KOPT-K1 (cell line): ENCODE results near the gene TNPO1.
"Not testable (repeated sequence)": the region's sequence is repeated elsewhere in the genome, so short reads cannot be mapped to it uniquely, and the experiment has no call there.

ENCODE experiments used
- H3K27ac ChIP-seq: fragments of 200-600 bp; sonication (generic); 2 replicates; pipeline ENCODE4 v1.5.1; 2016; ENCODE audit warnings: antibody characterized with exemption, mild to moderate bottlenecking, low read depth, low read length; ENCODE audit not compliant: poor library complexity, severe bottlenecking
- H3K36me3 ChIP-seq: fragments of 200-600 bp; sonication (generic); 2 replicates; pipeline ENCODE4 v1.5.1; 2017; ENCODE audit warnings: antibody characterized with exemption, mild to moderate bottlenecking, low read length, moderate library complexity; ENCODE audit not compliant: insufficient read depth
- H3K9me3 ChIP-seq: fragments of 200-600 bp; sonication (generic); 2 replicates; pipeline ENCODE4 v1.5.1; 2017; ENCODE audit warnings: antibody characterized with exemption, low read length, mild to moderate bottlenecking; ENCODE audit not compliant: insufficient read depth, poor library complexity, severe bottlenecking

The TNPO1 gene

GRCh38 chr5:72816284-72817075 lies at the start of gene TNPO1:
TSS of gene TNPO1 (plus strand) at chr5:72816661. CDS start at chr5:72816738, 77 bp downstream.
- Histone ChIP-seq H3K9me3 (peaks cover 7% of the 10 kb centered on the region), H3K36me3 (no peaks in the 10 kb centered on the region), H3K27ac (peak within 1 kb of the TSS; percentile 56)

- H3K27ac ChIP-seq = no peak overlapping the region
- H3K9me3 ChIP-seq = no peaks in the 10 kb centered on the region
- no peaks in the 10 kb centered on the region for H3K36me3 ChIP-seq
Observed at GRCh38 chr5:72767289-72768010, 49.0 kb upstream of the TNPO1 start.

- Histone ChIP-seq H3K9me3 (no peaks in the 10 kb centered on the region), H3K36me3 (no peaks in the 10 kb centered on the region), H3K27ac (no peak overlapping the region)
Observed at GRCh38 chr5:72770266-72770665, 46.2 kb upstream of the TNPO1 start.

GRCh38 chr5:72776684-72777083 lies 39.8 kb upstream of the TNPO1 start:
- H3K27ac ChIP-seq = no peak overlapping the region
- H3K36me3 ChIP-seq = no peaks in the 10 kb centered on the region
- H3K9me3 ChIP-seq = peaks cover 29% of the 10 kb centered on the region

GRCh38 chr5:72779520-72779919 lies 36.9 kb upstream of the TNPO1 start:
- Histone ChIP-seq H3K27ac (no peak overlapping the region), H3K36me3 (no peaks in the 10 kb centered on the region), H3K9me3 (peaks cover 29% of the 10 kb centered on the region)

- Histone ChIP-seq H3K9me3 (peaks cover 14% of the 10 kb centered on the region), H3K36me3 (no peaks in the 10 kb centered on the region), H3K27ac (no peak overlapping the region)
Observed at GRCh38 chr5:72783354-72783753, 33.1 kb upstream of the TNPO1 start.

- Histone ChIP-seq H3K27ac (no peak overlapping the region), H3K36me3 (no peaks in the 10 kb centered on the region), H3K9me3 (peaks cover 14% of the 10 kb centered on the region)
Observed at GRCh38 chr5:72784129-72784528, 32.3 kb upstream of the TNPO1 start.

- Histone ChIP-seq H3K36me3 (no peaks in the 10 kb centered on the region), H3K9me3 (no peaks in the 10 kb centered on the region), H3K27ac (no peak overlapping the region)
Observed at GRCh38 chr5:72785801-72786200, 30.7 kb upstream of the TNPO1 start.

- H3K27ac ChIP-seq = no peak overlapping the region
- no peaks in the 10 kb centered on the region for H3K36me3 ChIP-seq
- H3K9me3 ChIP-seq = no peaks in the 10 kb centered on the region
Observed at GRCh38 chr5:72786676-72787075, 29.8 kb upstream of the TNPO1 start.

GRCh38 chr5:72788866-72789505 lies 27.5 kb upstream of the TNPO1 start:
- Histone ChIP-seq H3K36me3 (no peaks in the 10 kb centered on the region), H3K27ac (no peak overlapping the region), H3K9me3 (no peaks in the 10 kb centered on the region)

GRCh38 chr5:72790186-72790585 lies 26.3 kb upstream of the TNPO1 start:
- Histone ChIP-seq H3K36me3 (no peaks in the 10 kb centered on the region), H3K9me3 (no peaks in the 10 kb centered on the region), H3K27ac (no peak overlapping the region)

GRCh38 chr5:72792662-72793061 lies 23.8 kb upstream of the TNPO1 start:
- not testable (repeated sequence) for H3K27ac ChIP-seq, H3K36me3 ChIP-seq, H3K9me3 ChIP-seq

GRCh38 chr5:72796001-72796400 lies 20.5 kb upstream of the TNPO1 start:
- Histone ChIP-seq H3K36me3 (no peaks in the 10 kb centered on the region), H3K27ac (no peak overlapping the region), H3K9me3 (no peaks in the 10 kb centered on the region)

GRCh38 chr5:72799721-72800120 lies 16.7 kb upstream of the TNPO1 start:
- no peak overlapping the region for H3K27ac ChIP-seq
- H3K36me3 ChIP-seq = no peaks in the 10 kb centered on the region
- H3K9me3 ChIP-seq = no peaks in the 10 kb centered on the region

- not testable (repeated sequence) for H3K9me3 ChIP-seq, H3K27ac ChIP-seq, H3K36me3 ChIP-seq
Observed at GRCh38 chr5:72808637-72809036, 7.8 kb upstream of the TNPO1 start.
